Sigmoid colon (tissue), 7 donors: ENCODE data around the gene RCL1. TPM values are rescaled to one million over a fixed set of nuclear protein-coding genes. Genes with fewer than 3 reads are reported as not detected.

Experiments
- DNase-seq: peaks from one replicate; pipeline ENCODE4 v3.0.0-alpha.2; 2019
- H3K27ac ChIP-seq, 4 donors: fragments of 200-600 bp; sonication (generic); one replicate each; pipeline ENCODE4 v1.5.1; 2016 to 2019; ENCODE audit warnings: mild to moderate bottlenecking in 1 of 4
- H3K27me3 ChIP-seq, 3 donors: fragments of 200-600 bp; sonication (generic); one replicate each; pipeline ENCODE4 v1.5.1; 2019; ENCODE audit warnings: mild to moderate bottlenecking in 1 of 3
- H3K36me3 ChIP-seq, 4 donors: fragments of 200-600 bp; sonication (generic); one replicate each; pipeline ENCODE4 v1.5.1; 2016 to 2019
- H3K4me1 ChIP-seq, 4 donors: fragments of 200-600 bp; sonication (generic); one replicate each; pipeline ENCODE4 v1.5.1; 2017 to 2019
- H3K4me3 ChIP-seq, 4 donors: fragments of 200-600 bp; sonication (generic); one replicate each; pipeline ENCODE4 v1.5.1; 2017 to 2019; ENCODE audit warnings: mild to moderate bottlenecking in 2 of 4, moderate library complexity in 1 of 4
- H3K9me3 ChIP-seq, 4 donors: fragments of 200-600 bp in 3 of 4; sonication (generic) in 3 of 4; one replicate each; pipeline versions ENCODE4 v1.5.1 to v1.6.1; 2013 to 2019
- CTCF ChIP-seq, 4 experiments: fragments of 450-650 bp in 3 of 4; fragments of 200-600 bp in 1 of 4; IDR thresholded peaks; one replicate each; pipeline ENCODE4 v1.5.1; 2016 to 2019; ENCODE audit warnings: antibody characterized with exemption in 4 of 4, mild to moderate bottlenecking in 3 of 4, moderate library complexity in 2 of 4
- EP300 ChIP-seq, 4 donors: sonication (generic); formaldehyde crosslinking; IDR thresholded peaks; one replicate each; pipeline ENCODE4 v1.6.1; 2017; ENCODE audit warnings: antibody characterized with exemption in 4 of 4
- POLR2A ChIP-seq, 2 donors: fragments of 450-650 bp; IDR thresholded peaks; one replicate each; pipeline ENCODE4 v1.6.1; 2016; ENCODE audit warnings: antibody characterized with exemption in 2 of 2, mild to moderate bottlenecking in 2 of 2, moderate library complexity in 2 of 2
- POLR2AphosphoS5 ChIP-seq, 4 donors: sonication (generic); formaldehyde crosslinking; IDR thresholded peaks; one replicate each; pipeline ENCODE4 v1.6.1; 2017; ENCODE audit warnings: antibody characterized with exemption in 4 of 4
- WGBS, 2 donors: extraction: QIAGEN DNeasy Blood & Tissue Kit; methylation state at CpG; one replicate each; pipeline ENCODE4 v1.1.7; 2013; 5-methylcytosine and 5-hydroxymethylcytosine counted together
- intact Hi-C: fragments of 100-400 bp; cut with DNase I; formaldehyde crosslinking; loops from one replicate; pipeline ENCODE4 v1.15.1; 2023
- polyA plus RNA-seq, 3 donors: library from polyadenylated mRNA; stranded (reverse); fragments of 200-250 nt; gene quantifications; one replicate each; pipeline ENCODE4 v1.2.3, GENCODE V29; 2013
- total RNA-seq, 4 donors: library from RNA; depleted of rRNA; stranded (reverse); fragments of >200 nt; gene quantifications; one replicate each; pipeline ENCODE4 v1.1.0, GENCODE V29; 2016
- donor health status: healthy with polysubstance abuse.
- donor health status: Bipolar disorder and iron deficiency.
- donor health status: healthy.

The RCL1 gene
- total and polyA plus RNA-seq, 7 donors: 5.1 to 24.1 (median 19.7) TPM

GRCh38 chr9:4810565-4810964, 17.8 kb downstream of the RCL1 start:
- Histone ChIP-seq H3K4me1 (no peaks in the 10 kb centered on the region), H3K36me3 (no peaks in the 10 kb centered on the region), H3K27me3 (no peaks in the 10 kb centered on the region), H3K9me3 (peaks cover 0 to 1% (median 0%) of the 10 kb centered on the region in 4 donors), H3K27ac (no peak overlapping the region), H3K4me3 (no peak overlapping the region)
- TF ChIP-seq CTCF (IDR thresholded peaks at IDR 0.05) (no peak), EP300 (IDR thresholded peaks at IDR 0.05) (no peak), POLR2A (IDR thresholded peaks at IDR 0.05) (no peak), POLR2AphosphoS5 (IDR thresholded peaks at IDR 0.05) (no peak)
- 18 to 63% methylated on average over 1 of the region's 1 CpG for WGBS, 2 donors
- DNase-seq: no peak
- intact Hi-C loops: no loop called here

- peaks cover 0 to 1% (median 0%) of the 10 kb centered on the region in 4 donors for H3K9me3 ChIP-seq
- H3K4me3 ChIP-seq: no peak overlapping the region
- TF ChIP-seq POLR2A (IDR thresholded peaks at IDR 0.05) (no peak), EP300 (IDR thresholded peaks at IDR 0.05) (no peak), CTCF (IDR thresholded peaks at IDR 0.05) (no peak), POLR2AphosphoS5 (IDR thresholded peaks at IDR 0.05) (no peak)
- intact Hi-C loops: no loop called here
- no peak overlapping the region for H3K27ac ChIP-seq
- H3K27me3 ChIP-seq: no peaks in the 10 kb centered on the region
- no peaks in the 10 kb centered on the region for H3K4me1 ChIP-seq
- H3K36me3 ChIP-seq: no peaks in the 10 kb centered on the region
- no peak for DNase-seq
Observed at GRCh38 chr9:4811824-4812223, 19.1 kb downstream of the RCL1 start.

- TF ChIP-seq EP300 (IDR thresholded peaks at IDR 0.05): no peak
- no peak for TF ChIP-seq POLR2AphosphoS5 (IDR thresholded peaks at IDR 0.05)
- TF ChIP-seq POLR2A (IDR thresholded peaks at IDR 0.05): no peak
- TF ChIP-seq CTCF (IDR thresholded peaks at IDR 0.05): no peak
- Histone ChIP-seq H3K27ac (no peak overlapping the region), H3K9me3 (no peaks in the 10 kb centered on the region), H3K27me3 (no peaks in the 10 kb centered on the region), H3K36me3 (no peaks in the 10 kb centered on the region), H3K4me3 (no peak overlapping the region), H3K4me1 (no peaks in the 10 kb centered on the region)
- intact Hi-C loops: no loop called here
- 56 to 57% methylated on average over 2 of the region's 2 CpGs for WGBS, 2 donors
- no peak for DNase-seq
Observed at GRCh38 chr9:4812858-4813257, 20.1 kb downstream of the RCL1 start.

- Histone ChIP-seq H3K4me1 (no peaks in the 10 kb centered on the region), H3K27ac (no peak overlapping the region), H3K4me3 (no peak overlapping the region), H3K36me3 (no peaks in the 10 kb centered on the region), H3K9me3 (no peaks in the 10 kb centered on the region), H3K27me3 (no peaks in the 10 kb centered on the region)
- intact Hi-C loops: no loop called here
- no peak for TF ChIP-seq POLR2A (IDR thresholded peaks at IDR 0.05)
- TF ChIP-seq EP300 (IDR thresholded peaks at IDR 0.05): no peak
- no peak for TF ChIP-seq CTCF (IDR thresholded peaks at IDR 0.05)
- TF ChIP-seq POLR2AphosphoS5 (IDR thresholded peaks at IDR 0.05): no peak
- no peak for DNase-seq
Observed at GRCh38 chr9:4814913-4815312, 22.2 kb downstream of the RCL1 start.

GRCh38 chr9:4815381-4815956, 22.7 kb downstream of the RCL1 start:
- Histone ChIP-seq H3K27ac (no peak overlapping the region), H3K4me1 (no peaks in the 10 kb centered on the region), H3K9me3 (no peaks in the 10 kb centered on the region), H3K36me3 (no peaks in the 10 kb centered on the region), H3K27me3 (no peaks in the 10 kb centered on the region), H3K4me3 (no peak overlapping the region)
- no peak for DNase-seq
- 82 to 88% methylated on average over 7 of the region's 7 CpGs for WGBS, 2 donors
- TF ChIP-seq EP300 (IDR thresholded peaks at IDR 0.05) (no peak), CTCF (IDR thresholded peaks at IDR 0.05) (no peak), POLR2AphosphoS5 (IDR thresholded peaks at IDR 0.05) (no peak), POLR2A (IDR thresholded peaks at IDR 0.05) (no peak)
- intact Hi-C loops: no loop called here
